Stimulated activated CD4-positive, alpha-beta T cell treated with anti-CD3 and anti-CD28 coated beads, TNF-alpha, amount 100 ng/mL, for 24 hours (primary cell): Measurements from ENCODE around the gene PSAPL1.

Source experiments
- DNase-seq, 3 experiments: peaks; one replicate each; pipeline ENCODE4 v3.0.0-alpha.2; 2020; ENCODE audit warnings: low read depth in 3 of 3

The PSAPL1 gene

GRCh38 chr4:7382634-7383014 is 52.1 kb downstream of the PSAPL1 start:
- no peak for DNase-seq

DNA sequence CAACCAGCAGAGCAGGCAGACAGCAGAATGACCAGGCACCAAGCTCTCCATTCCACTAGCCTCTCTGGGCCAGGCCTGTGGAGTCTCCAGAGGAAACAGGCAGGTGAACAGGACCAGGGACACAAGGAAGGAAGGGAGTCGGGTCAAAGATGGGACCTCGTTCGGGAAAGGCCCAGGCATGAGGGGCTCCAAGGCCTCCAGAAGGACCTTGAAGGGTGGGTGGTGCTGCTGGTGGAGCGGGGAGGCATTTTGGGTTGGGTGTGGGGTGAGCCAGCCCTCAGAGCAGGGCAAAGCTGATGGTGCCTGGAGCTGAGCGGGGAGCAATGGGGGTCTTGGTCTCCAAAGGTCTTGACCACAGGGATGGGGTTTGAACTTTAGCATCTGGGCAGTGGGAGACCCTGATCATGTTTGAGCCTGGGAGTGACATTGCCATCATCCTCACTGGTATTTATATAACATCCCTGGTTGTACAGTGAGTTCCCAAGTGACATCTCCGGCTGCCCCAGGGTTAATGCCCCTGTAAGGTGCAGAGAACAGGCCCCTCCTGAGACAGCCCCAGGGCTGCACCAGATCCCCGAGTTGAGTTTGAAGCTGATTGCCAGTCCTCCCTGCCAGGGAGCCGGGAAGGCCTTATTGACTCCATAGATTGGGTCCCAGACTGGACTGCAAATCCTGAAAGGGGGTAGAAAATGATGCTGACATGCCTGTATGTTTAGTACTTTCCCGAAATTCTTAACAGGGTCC is 52.7 kb downstream of the PSAPL1 start:
- no peak for DNase-seq

- DNase-seq: no peak
These were observed 53.4 kb downstream of the PSAPL1 start for GRCh38 chr4:7381221-7381889.
